ENCODE data around the gene AADACL2. TPM values are rescaled to one million over a fixed set of nuclear protein-coding genes. Genes with fewer than 3 reads are reported as not detected.

The AADACL2 gene
- total RNA-seq, 1 experiment from 2014 or later, result not detected

DNA sequence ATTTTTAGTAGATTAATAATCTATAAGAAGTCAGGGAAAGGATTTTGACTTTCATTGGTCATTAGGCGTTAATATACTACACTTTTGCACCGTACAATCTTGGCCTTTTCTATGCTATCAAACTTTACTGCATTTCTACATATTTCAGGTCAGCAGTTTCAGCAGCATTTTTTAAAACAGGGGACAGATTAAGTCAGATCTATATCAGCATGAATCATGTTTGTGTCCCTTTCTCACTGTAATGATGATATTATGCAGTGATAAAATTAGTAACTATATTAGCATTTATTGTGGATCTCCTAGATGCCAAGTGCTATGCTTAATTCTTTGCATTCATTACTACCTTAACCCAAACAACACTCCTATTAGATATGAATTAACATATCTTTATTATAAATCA is 59.9 kb downstream of the AADACL2 start:
- Histone ChIP-seq H3K27ac (ENCODE audit: insufficient read length, low read depth, low read length) (no peak overlapping the region), H2AFZ (ENCODE audit: low read length) (no peak overlapping the region), H2BK20ac (ENCODE audit: low read depth, low read length, poor library complexity, severe bottlenecking) (no peak overlapping the region), H3K4me1 (ENCODE audit: insufficient read depth, low read length) (no peaks in the 10 kb centered on the region), H4K5ac (ENCODE audit: insufficient read length, low read depth, low read length) (no peak overlapping the region), H2BK5ac (ENCODE audit: insufficient read length, low read length) (no peak overlapping the region), H3K14ac (ENCODE audit: insufficient read depth, low read length) (no peak overlapping the region), H4K91ac (ENCODE audit: insufficient read length, low read depth, low read length) (no peak overlapping the region), H3K18ac (ENCODE audit: insufficient read length, low read depth, low read length) (no peak overlapping the region), H3K23ac (ENCODE audit: insufficient read length, low read depth, low read length) (no peak overlapping the region), H4K8ac (replicated peaks; ENCODE audit: insufficient read length, low read depth, low read length) (no peak overlapping the region), H2AK5ac (ENCODE audit: insufficient read length, low read length) (no peak overlapping the region), H3K27me3 (ENCODE audit: insufficient read depth, low read length) (no peaks in the 10 kb centered on the region), H3K79me2 (ENCODE audit: insufficient read depth, low read length) (no peaks in the 10 kb centered on the region), H2BK15ac (ENCODE audit: low read depth, low read length) (no peak overlapping the region), H4K20me1 (ENCODE audit: control insufficient read depth, insufficient read depth, insufficient read length) (no peaks in the 10 kb centered on the region), H2BK120ac (ENCODE audit: low read depth, low read length, poor library complexity, severe bottlenecking) (no peak overlapping the region), H3T11ph (ENCODE audit: low read length) (no peak overlapping the region), H3K4ac (ENCODE audit: low read depth, low read length) (no peak overlapping the region), H3K79me1 (ENCODE audit: insufficient read depth, low read depth, low read length, poor library complexity, severe bottlenecking) (no peaks in the 10 kb centered on the region), H3K9me3 (ENCODE audit: control insufficient read depth, low read depth, low read length) (no peaks in the 10 kb centered on the region), H3K56ac (ENCODE audit: insufficient read length, low read depth, low read length) (no peak overlapping the region), H3K4me2 (ENCODE audit: insufficient read depth, insufficient read length, low read length) (no peak overlapping the region), H2BK12ac (ENCODE audit: insufficient read length, low read depth, low read length) (no peak overlapping the region), H3K23me2 (ENCODE audit: insufficient read length, low read depth, low read length, poor library complexity, severe bottlenecking) (no peaks in the 10 kb centered on the region), H3K9ac (ENCODE audit: extremely low read depth, insufficient read length, low read length) (no peak overlapping the region)
- no peaks in the 10 kb centered on the region for H3K4me1 Mint-ChIP-seq
- no CpG with 5 or more reads among the region's 2 CpGs for WGBS (ENCODE audit: extremely low coverage, insufficient read length, low lambda C conversion rate)
- no peak overlapping the region for H3K4me3 Mint-ChIP-seq
- TF ChIP-seq, protein P1, sequence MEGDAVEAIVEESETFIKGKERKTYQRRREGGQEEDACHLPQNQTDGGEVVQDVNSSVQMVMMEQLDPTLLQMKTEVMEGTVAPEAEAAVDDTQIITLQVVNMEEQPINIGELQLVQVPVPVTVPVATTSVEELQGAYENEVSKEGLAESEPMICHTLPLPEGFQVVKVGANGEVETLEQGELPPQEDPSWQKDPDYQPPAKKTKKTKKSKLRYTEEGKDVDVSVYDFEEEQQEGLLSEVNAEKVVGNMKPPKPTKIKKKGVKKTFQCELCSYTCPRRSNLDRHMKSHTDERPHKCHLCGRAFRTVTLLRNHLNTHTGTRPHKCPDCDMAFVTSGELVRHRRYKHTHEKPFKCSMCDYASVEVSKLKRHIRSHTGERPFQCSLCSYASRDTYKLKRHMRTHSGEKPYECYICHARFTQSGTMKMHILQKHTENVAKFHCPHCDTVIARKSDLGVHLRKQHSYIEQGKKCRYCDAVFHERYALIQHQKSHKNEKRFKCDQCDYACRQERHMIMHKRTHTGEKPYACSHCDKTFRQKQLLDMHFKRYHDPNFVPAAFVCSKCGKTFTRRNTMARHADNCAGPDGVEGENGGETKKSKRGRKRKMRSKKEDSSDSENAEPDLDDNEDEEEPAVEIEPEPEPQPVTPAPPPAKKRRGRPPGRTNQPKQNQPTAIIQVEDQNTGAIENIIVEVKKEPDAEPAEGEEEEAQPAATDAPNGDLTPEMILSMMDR (conservative IDR thresholded peaks at IDR 0.05), result no peak
- peaks cover 0 to 3% of the 10 kb centered on the region in 2 experiments; a peak in 3 of 5 replicates for H3K9me3 Mint-ChIP-seq
- H3K36me3 Mint-ChIP-seq (ENCODE audit: insufficient read depth in 1 of 3, low read depth in 3 of 3), result peaks cover 0 to 4% (median 0%) of the 10 kb centered on the region in 3 experiments; a peak in 1 of 7 replicates
- no peak overlapping the region for H3K27ac Mint-ChIP-seq
- no peak for DNase-seq
- no peaks in the 10 kb centered on the region for H3K27me3 Mint-ChIP-seq (ENCODE audit: low read depth)
